Measurements from ENCODE around the gene SORCS2.

DNA sequence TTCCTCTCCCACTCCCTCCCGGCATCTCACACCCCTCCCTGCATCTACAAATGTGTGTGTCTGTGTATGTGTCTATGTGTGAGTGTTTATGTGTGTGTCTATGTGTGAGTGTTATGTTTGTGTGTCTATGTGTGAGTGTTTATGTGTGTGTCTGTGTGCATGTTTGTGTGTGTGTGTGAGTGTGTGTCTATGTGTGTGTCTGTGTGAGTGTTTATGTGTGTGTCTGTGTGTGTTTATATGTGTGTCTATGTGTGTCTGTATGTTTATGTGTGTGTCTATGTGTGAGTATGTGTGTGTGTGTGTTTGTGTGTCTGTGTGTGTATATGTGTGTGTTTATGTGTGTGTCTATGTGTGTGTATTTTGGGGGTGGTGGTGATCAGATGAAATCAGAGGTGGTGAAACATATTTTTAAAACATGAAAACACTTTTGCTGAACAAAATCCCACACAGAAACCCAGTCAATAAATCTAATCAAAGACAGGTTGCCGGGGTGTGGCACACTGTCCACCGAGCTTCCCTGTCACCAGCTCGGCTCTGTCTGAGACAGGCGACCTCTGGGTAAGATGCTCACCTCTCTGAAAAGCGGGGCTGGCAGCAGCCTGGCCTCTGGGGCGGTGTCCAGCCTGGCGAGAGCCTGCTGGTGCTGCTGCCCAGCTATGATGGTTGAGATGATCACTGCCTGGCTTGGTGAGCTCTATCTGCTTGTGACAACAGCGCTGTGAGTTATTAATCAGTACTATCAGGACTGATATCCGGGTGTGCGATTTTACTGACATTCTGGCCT lies 429.1 kb downstream of the SORCS2 start:
- TF ChIP-seq, protein P1, sequence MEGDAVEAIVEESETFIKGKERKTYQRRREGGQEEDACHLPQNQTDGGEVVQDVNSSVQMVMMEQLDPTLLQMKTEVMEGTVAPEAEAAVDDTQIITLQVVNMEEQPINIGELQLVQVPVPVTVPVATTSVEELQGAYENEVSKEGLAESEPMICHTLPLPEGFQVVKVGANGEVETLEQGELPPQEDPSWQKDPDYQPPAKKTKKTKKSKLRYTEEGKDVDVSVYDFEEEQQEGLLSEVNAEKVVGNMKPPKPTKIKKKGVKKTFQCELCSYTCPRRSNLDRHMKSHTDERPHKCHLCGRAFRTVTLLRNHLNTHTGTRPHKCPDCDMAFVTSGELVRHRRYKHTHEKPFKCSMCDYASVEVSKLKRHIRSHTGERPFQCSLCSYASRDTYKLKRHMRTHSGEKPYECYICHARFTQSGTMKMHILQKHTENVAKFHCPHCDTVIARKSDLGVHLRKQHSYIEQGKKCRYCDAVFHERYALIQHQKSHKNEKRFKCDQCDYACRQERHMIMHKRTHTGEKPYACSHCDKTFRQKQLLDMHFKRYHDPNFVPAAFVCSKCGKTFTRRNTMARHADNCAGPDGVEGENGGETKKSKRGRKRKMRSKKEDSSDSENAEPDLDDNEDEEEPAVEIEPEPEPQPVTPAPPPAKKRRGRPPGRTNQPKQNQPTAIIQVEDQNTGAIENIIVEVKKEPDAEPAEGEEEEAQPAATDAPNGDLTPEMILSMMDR (IDR thresholded peaks at IDR 0.05), result no peak
- no peak for TF ChIP-seq POLR2A (IDR thresholded peaks at IDR 0.05)

Measured in right lobe of liver (tissue), 4 donors.